ENCODE measurements around the gene EEF2K.
"Not testable (repeated sequence)": the region's sequence is repeated elsewhere in the genome, so short reads cannot be mapped to it uniquely, and the experiment has no call there.

EEF2K gene

GRCh38 chr16:22213236-22213635 is 7.2 kb downstream of the EEF2K start:
- DNase-seq (ENCODE audit: low read depth): no peak

GRCh38 chr16:22213801-22214200 is 7.7 kb downstream of the EEF2K start:
- DNase-seq (ENCODE audit: low read depth): no peak

- DNase-seq (ENCODE audit: low read depth): no peak
Measured at GRCh38 chr16:22214402-22214801, 8.3 kb downstream of the EEF2K start.

- DNase-seq (ENCODE audit: low read depth): peak; percentile 28
Measured at GRCh38 chr16:22214889-22215288, 8.8 kb downstream of the EEF2K start.

GRCh38 chr16:22216191-22216831 is 10.2 kb downstream of the EEF2K start:
- peak; percentile 45 for DNase-seq (ENCODE audit: low read depth)

GRCh38 chr16:22216832-22217225 is 10.8 kb downstream of the EEF2K start:
- DNase-seq (ENCODE audit: low read depth): not testable (repeated sequence)

GRCh38 chr16:22217890-22218730 is 12.0 kb downstream of the EEF2K start:
- DNase-seq (ENCODE audit: low read depth): no peak

GRCh38 chr16:22219389-22220068 is 13.5 kb downstream of the EEF2K start:
- DNase-seq (ENCODE audit: low read depth): no peak

GRCh38 chr16:22220069-22220440 is 14.0 kb downstream of the EEF2K start:
- DNase-seq (ENCODE audit: low read depth): no peak

GRCh38 chr16:22220714-22221113 is 14.6 kb downstream of the EEF2K start:
- DNase-seq (ENCODE audit: low read depth): no peak

GRCh38 chr16:22222006-22222405 is 15.9 kb downstream of the EEF2K start:
- no peak for DNase-seq (ENCODE audit: low read depth)

GRCh38 chr16:22222998-22223397 is 16.9 kb downstream of the EEF2K start:
- DNase-seq (ENCODE audit: low read depth): no peak

- no peak for DNase-seq (ENCODE audit: low read depth)
Measured at GRCh38 chr16:22225060-22225459, 19.0 kb downstream of the EEF2K start.

- no peak for DNase-seq (ENCODE audit: low read depth)
Measured at GRCh38 chr16:22229889-22230288, 23.8 kb downstream of the EEF2K start.

GRCh38 chr16:22232277-22233036 is 26.4 kb downstream of the EEF2K start:
- DNase-seq (ENCODE audit: low read depth): peak; percentile 63

- no peak for DNase-seq (ENCODE audit: low read depth)
Measured at GRCh38 chr16:22233037-22233372, 26.9 kb downstream of the EEF2K start.

GRCh38 chr16:22235839-22236745 is 30.0 kb downstream of the EEF2K start:
- DNase-seq (ENCODE audit: low read depth): peak; percentile 53

GRCh38 chr16:22239131-22239805 is 33.2 kb downstream of the EEF2K start:
- DNase-seq (ENCODE audit: low read depth): no peak

- peak; percentile 40 for DNase-seq (ENCODE audit: low read depth)
Measured at GRCh38 chr16:22240023-22240710, 34.1 kb downstream of the EEF2K start.

GRCh38 chr16:22250522-22250921 is 44.4 kb downstream of the EEF2K start:
- DNase-seq (ENCODE audit: low read depth): peak; percentile 36
